ENCODE results near the gene KCNQ2.

DNA sequence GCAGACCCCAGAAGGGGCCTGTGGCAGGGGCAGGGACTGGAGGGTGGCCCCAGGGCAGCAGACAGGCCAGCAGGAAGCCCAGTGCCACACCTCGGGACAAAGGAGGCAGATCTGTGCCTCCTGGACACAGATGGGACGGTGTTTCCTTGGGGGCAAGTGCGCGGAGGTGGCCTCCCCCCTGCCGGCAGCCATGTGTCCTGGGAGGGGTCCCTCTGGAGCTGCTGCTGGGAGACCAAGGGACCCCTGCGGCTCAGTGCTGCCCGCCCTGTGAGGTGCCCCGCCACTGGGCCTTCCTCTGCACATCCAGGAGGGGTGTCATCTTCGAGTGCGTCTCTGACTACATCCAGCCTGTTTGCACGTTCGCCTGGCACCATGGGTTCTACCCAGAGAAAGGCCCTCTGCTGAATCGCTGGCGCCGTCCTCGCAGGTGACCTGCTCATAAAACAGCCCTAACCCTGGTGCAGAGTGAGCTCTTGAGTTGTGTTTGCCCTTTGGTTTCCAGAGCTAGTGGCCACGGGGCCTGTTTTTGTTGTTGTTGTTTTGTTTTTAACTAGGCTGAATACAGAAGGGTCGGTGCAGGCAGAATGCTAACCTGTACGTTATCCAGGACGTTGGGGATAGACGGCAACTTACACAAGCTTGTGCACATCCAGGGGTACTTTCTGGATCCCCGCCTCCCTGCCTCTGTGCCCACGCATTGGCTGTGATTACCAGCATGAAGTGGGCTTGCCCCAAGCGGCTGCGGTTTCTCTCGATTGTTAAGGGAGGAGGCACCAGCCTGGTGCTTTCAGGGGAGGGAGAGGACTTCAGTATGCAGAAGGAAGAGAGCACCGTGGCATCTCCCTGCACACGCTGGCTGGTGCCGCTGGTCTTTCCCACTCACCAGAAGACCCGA, 1.3 kb upstream of the KCNQ2 start:
- TF ChIP-seq, protein P1, sequence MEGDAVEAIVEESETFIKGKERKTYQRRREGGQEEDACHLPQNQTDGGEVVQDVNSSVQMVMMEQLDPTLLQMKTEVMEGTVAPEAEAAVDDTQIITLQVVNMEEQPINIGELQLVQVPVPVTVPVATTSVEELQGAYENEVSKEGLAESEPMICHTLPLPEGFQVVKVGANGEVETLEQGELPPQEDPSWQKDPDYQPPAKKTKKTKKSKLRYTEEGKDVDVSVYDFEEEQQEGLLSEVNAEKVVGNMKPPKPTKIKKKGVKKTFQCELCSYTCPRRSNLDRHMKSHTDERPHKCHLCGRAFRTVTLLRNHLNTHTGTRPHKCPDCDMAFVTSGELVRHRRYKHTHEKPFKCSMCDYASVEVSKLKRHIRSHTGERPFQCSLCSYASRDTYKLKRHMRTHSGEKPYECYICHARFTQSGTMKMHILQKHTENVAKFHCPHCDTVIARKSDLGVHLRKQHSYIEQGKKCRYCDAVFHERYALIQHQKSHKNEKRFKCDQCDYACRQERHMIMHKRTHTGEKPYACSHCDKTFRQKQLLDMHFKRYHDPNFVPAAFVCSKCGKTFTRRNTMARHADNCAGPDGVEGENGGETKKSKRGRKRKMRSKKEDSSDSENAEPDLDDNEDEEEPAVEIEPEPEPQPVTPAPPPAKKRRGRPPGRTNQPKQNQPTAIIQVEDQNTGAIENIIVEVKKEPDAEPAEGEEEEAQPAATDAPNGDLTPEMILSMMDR (IDR thresholded peaks at IDR 0.05) = no peak
- TF ChIP-seq POLR2A (IDR thresholded peaks at IDR 0.05) = no peak

All from adrenal gland (tissue), 5 donors.